HEK293 (cell line): ENCODE results near the gene PRKAR2B.
A peak's percentile ranks its signal among the peaks of the same experiment; 100 is the strongest.

Experiments
- CTCF ChIA-PET: fragments of 350-600 bp; formaldehyde crosslinking; extraction: SDS; loops from one replicate; lab custom pipeline; 2021; ENCODE audit warnings: antibody characterized with exemption; lab: Yijun Ruan, JAX
- POLR2A ChIA-PET: fragments of 300-600 bp; formaldehyde crosslinking; extraction: SDS; loops from one replicate; lab custom pipeline; 2020; ENCODE audit warnings: antibody characterized with exemption, inconsistent platforms; lab: Yijun Ruan, JAX
- H3K27ac ChIP-seq: fragments of 200-500 bp; sonication (Bioruptor generic); 2 replicates; pipeline ENCODE4 v1.5.1; 2014; ENCODE audit warnings: low read depth, low read length, control low read depth, inconsistent platforms; ENCODE audit errors: extremely low read depth
- H3K36me3 ChIP-seq, 2 experiments: fragments of 200-500 bp in 1 of 2; sonication (Bioruptor generic) in 1 of 2; 1 replicate in 1 of 2; 2 replicates in 1 of 2; pipeline ENCODE4 v1.5.1; 2014 to 2017; ENCODE audit warnings: inconsistent platforms in 2 of 2, low read length in 2 of 2; ENCODE audit not compliant: control insufficient read depth in 2 of 2, insufficient read depth in 1 of 2
- H3K4me1 ChIP-seq: fragments of 200-500 bp; sonication (Bioruptor generic); 2 replicates; pipeline ENCODE4 v1.5.1; 2014; ENCODE audit warnings: mild to moderate bottlenecking, low read length, inconsistent platforms; ENCODE audit not compliant: control insufficient read depth, insufficient read depth
- H3K4me3 ChIP-seq: 2 replicates; pipeline ENCODE4 v1.5.1; 2011; ENCODE audit warnings: low read depth, mild to moderate bottlenecking, control low read depth, low read length, moderate library complexity
- H3K9me3 ChIP-seq: fragments of 200-500 bp; sonication (Bioruptor generic); 2 replicates; pipeline ENCODE4 v1.5.1; 2014; ENCODE audit warnings: low read depth, low read length, inconsistent platforms; ENCODE audit not compliant: control insufficient read depth, insufficient read depth
- BCL11B ChIP-seq: fragments of 450-650 bp; formaldehyde crosslinking; IDR thresholded peaks from 2 replicates; pipeline ENCODE4 v1.5.1; 2016; ENCODE audit warnings: low read depth, missing biosample characterization, missing genetic modification characterization
- CTCF ChIP-seq: fragments of 450-650 bp; formaldehyde crosslinking; IDR thresholded peaks from 2 replicates; pipeline ENCODE4 v1.5.1; 2016; ENCODE audit warnings: missing biosample characterization, missing genetic modification characterization
- PRDM4 ChIP-seq: fragments of 450-650 bp; formaldehyde crosslinking; IDR thresholded peaks from 2 replicates; pipeline ENCODE4 v1.5.1; 2017; ENCODE audit warnings: missing biosample characterization, missing genetic modification characterization
- YY1 ChIP-seq: fragments of 450-650 bp; formaldehyde crosslinking; IDR thresholded peaks from 2 replicates; pipeline ENCODE4 v1.5.1; 2018; ENCODE audit warnings: missing biosample characterization, missing genetic modification characterization
- ZBTB44 ChIP-seq: fragments of 450-650 bp; IDR thresholded peaks from 2 replicates; pipeline ENCODE4 v1.5.1; 2018; ENCODE audit warnings: missing biosample characterization, mild to moderate bottlenecking, missing genetic modification characterization
- ZNF121 ChIP-seq: fragments of 450-650 bp; formaldehyde crosslinking; IDR thresholded peaks from 2 replicates; pipeline ENCODE4 v1.5.1; 2016; ENCODE audit warnings: missing biosample characterization, missing genetic modification characterization
- ZNF146 ChIP-seq: fragments of 450-650 bp; formaldehyde crosslinking; IDR thresholded peaks from 2 replicates; pipeline ENCODE4 v1.5.1; 2016; ENCODE audit warnings: missing biosample characterization, missing genetic modification characterization
- ZNF362 ChIP-seq: fragments of 450-650 bp; formaldehyde crosslinking; IDR thresholded peaks from 2 replicates; pipeline ENCODE4 v1.5.1; 2016; ENCODE audit warnings: missing biosample characterization, missing genetic modification characterization
- ZNF571 ChIP-seq: fragments of 450-650 bp; formaldehyde crosslinking; IDR thresholded peaks from 2 replicates; pipeline ENCODE4 v1.5.0; 2017; ENCODE audit warnings: missing biosample characterization, missing genetic modification characterization
- ZNF645 ChIP-seq: fragments of 450-650 bp; formaldehyde crosslinking; IDR thresholded peaks from 2 replicates; pipeline ENCODE4; 2016; ENCODE audit warnings: missing biosample characterization, missing genetic modification characterization
- ZNF654 ChIP-seq: fragments of 450-650 bp; formaldehyde crosslinking; IDR thresholded peaks from 2 replicates; pipeline ENCODE4 v1.5.1; 2016; ENCODE audit warnings: low read depth, missing biosample characterization, missing genetic modification characterization
- ZNF677 ChIP-seq: fragments of 450-650 bp; IDR thresholded peaks from 2 replicates; pipeline ENCODE4 v1.5.0; 2018; ENCODE audit warnings: missing biosample characterization, mild to moderate bottlenecking, missing genetic modification characterization, moderate library complexity

PRKAR2B gene

GRCh38 chr7:107145067-107145838 is 100.7 kb downstream of the PRKAR2B start:
- no peaks in the 10 kb centered on the region for H3K9me3 ChIP-seq
- peaks cover 5% of the 10 kb centered on the region for H3K4me1 ChIP-seq
- POLR2A ChIA-PET: no interaction called here
- TF ChIP-seq ZNF571 (tag by site-specific recombination) (no peak), ZNF121 (tag by site-specific recombination) (peak; percentile 66; the same call in 1 of the 2 replicates), ZNF362 (tag by site-specific recombination) (0 out of 2 replicates have a peak, but pooled peaks have one; percentile 27)
- no peak overlapping the region for H3K27ac ChIP-seq
- H3K4me3 ChIP-seq: no peak overlapping the region
- CTCF ChIA-PET: no interaction called here
- H3K36me3 ChIP-seq: no peaks in the 10 kb centered on the region

GRCh38 chr7:107147464-107148393 is 103.2 kb downstream of the PRKAR2B start:
- TF ChIP-seq ZNF654 (peak; percentile 65), ZNF146 (tag by site-specific recombination) (no peak), BCL11B (no peak), PRDM4 (no peak), ZNF677 (tag by site-specific recombination) (no peak), ZNF645 (no peak), YY1 (no peak), ZBTB44 (tag by site-specific recombination) (no peak), CTCF (0 out of 2 replicates have a peak, but pooled peaks have one; percentile 16)
- POLR2A ChIA-PET: interaction anchor here (0.7 kb wide), 1 partner anchor 20 kb away, joined by 3 read pairs; no protein-coding TSS in a partner anchor
- Histone ChIP-seq H3K9me3 (no peaks in the 10 kb centered on the region), H3K4me1 (peaks cover 5% of the 10 kb centered on the region), H3K36me3 (no peaks in the 10 kb centered on the region), H3K27ac (no peak overlapping the region), H3K4me3 (no peak overlapping the region)
- CTCF ChIA-PET: interaction anchor here (0.5 to 7.7 kb wide), 33 partner anchors 9 to 732 kb away, joined by 3 to 191 read pairs (median 4); partner anchors contain the start of genes COG5 and DUS4L
